Loucy (cell line): ENCODE data around the gene AGTRAP.

ENCODE experiments used
- EZH2phosphoT487 ChIP-seq: fragments of 200-600 bp; IDR thresholded peaks from 2 replicates; pipeline ENCODE4 v1.6.1; 2018; ENCODE audit warnings: antibody characterized with exemption, mild to moderate bottlenecking, moderate library complexity, borderline replicate concordance
- TF ChIP-seq, protein P1 (sequence below): fragments of 200-600 bp; sonication (generic); conservative IDR thresholded peaks from 2 replicates; pipeline ENCODE4 v1.5.1; 2014; ENCODE audit warnings: mild to moderate bottlenecking, antibody characterized with exemption, low read length

DNA sequence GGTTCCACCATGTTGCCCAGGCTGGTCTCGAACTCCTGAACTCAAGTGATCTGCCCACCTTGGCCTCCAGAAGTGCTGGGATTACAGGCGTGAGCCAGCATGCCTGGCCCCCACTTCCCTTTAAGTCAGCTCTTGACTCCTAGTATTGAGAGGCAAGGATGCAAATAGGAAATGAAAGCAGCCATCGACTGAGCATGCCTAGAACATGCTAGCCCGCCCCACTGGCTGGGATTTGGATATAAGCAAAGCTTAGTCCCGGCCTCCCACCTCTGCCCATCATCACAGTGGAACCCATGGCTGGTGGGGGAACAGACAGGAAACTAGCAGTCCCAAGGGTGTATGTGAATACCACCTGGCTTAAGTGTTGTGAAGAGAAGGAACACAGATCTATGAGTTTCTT is 36.5 kb downstream of the AGTRAP start:
- TF ChIP-seq, protein P1, sequence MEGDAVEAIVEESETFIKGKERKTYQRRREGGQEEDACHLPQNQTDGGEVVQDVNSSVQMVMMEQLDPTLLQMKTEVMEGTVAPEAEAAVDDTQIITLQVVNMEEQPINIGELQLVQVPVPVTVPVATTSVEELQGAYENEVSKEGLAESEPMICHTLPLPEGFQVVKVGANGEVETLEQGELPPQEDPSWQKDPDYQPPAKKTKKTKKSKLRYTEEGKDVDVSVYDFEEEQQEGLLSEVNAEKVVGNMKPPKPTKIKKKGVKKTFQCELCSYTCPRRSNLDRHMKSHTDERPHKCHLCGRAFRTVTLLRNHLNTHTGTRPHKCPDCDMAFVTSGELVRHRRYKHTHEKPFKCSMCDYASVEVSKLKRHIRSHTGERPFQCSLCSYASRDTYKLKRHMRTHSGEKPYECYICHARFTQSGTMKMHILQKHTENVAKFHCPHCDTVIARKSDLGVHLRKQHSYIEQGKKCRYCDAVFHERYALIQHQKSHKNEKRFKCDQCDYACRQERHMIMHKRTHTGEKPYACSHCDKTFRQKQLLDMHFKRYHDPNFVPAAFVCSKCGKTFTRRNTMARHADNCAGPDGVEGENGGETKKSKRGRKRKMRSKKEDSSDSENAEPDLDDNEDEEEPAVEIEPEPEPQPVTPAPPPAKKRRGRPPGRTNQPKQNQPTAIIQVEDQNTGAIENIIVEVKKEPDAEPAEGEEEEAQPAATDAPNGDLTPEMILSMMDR: no peak
- no peak for TF ChIP-seq EZH2phosphoT487
